ENCODE measurements around the gene LMO7. TPM values are rescaled to one million over a fixed set of nuclear protein-coding genes. Genes with fewer than 3 reads are reported as not detected.
"Not testable (repeated sequence)": the region's sequence is repeated elsewhere in the genome, so short reads cannot be mapped to it uniquely, and the experiment has no call there.

The LMO7 gene
- total RNA-seq, 1 experiment from 2014 or later: 11.8 TPM

DNA sequence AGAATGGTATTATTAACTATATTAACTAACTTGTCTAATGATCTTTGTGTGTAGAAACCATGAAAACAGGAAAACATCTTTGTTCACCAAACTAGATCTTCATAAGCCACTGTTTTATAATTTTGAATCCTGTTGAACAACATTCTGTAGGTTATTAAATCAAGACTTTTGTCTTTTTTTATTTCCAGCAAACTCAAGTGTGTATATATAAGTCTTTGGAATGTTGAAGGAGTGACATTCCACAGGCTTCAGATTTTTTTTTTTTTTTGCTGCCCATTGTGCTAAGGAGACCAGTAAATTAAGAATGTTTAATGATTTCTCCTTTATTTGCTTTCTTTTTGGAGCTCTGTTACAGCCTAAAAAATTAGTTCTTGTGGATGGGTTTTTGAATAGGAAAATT, 89.6 kb downstream of the LMO7 start:
- no peaks in the 10 kb centered on the region for H3K9me3 ChIP-seq (ENCODE audit: control insufficient read depth, insufficient read depth, low read depth, low read length)
- H3K27ac ChIP-seq (ENCODE audit: low read length): no peak overlapping the region
- TF ChIP-seq TCF7L2 (IDR thresholded peaks at IDR 0.05; ENCODE audit: low read depth, low read length) (no peak), SIN3A (IDR thresholded peaks at IDR 0.05; ENCODE audit: borderline replicate concordance, insufficient read depth, low read depth, low read length) (no peak), POLR2AphosphoS5 (IDR thresholded peaks at IDR 0.05; ENCODE audit: low read depth, low read length) (no peak)
- TF ChIP-seq, protein P1, sequence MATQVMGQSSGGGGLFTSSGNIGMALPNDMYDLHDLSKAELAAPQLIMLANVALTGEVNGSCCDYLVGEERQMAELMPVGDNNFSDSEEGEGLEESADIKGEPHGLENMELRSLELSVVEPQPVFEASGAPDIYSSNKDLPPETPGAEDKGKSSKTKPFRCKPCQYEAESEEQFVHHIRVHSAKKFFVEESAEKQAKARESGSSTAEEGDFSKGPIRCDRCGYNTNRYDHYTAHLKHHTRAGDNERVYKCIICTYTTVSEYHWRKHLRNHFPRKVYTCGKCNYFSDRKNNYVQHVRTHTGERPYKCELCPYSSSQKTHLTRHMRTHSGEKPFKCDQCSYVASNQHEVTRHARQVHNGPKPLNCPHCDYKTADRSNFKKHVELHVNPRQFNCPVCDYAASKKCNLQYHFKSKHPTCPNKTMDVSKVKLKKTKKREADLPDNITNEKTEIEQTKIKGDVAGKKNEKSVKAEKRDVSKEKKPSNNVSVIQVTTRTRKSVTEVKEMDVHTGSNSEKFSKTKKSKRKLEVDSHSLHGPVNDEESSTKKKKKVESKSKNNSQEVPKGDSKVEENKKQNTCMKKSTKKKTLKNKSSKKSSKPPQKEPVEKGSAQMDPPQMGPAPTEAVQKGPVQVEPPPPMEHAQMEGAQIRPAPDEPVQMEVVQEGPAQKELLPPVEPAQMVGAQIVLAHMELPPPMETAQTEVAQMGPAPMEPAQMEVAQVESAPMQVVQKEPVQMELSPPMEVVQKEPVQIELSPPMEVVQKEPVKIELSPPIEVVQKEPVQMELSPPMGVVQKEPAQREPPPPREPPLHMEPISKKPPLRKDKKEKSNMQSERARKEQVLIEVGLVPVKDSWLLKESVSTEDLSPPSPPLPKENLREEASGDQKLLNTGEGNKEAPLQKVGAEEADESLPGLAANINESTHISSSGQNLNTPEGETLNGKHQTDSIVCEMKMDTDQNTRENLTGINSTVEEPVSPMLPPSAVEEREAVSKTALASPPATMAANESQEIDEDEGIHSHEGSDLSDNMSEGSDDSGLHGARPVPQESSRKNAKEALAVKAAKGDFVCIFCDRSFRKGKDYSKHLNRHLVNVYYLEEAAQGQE (IDR thresholded peaks at IDR 0.05; ENCODE audit: insufficient read depth in 1 of 2, low read depth in 2 of 2, low read length in 1 of 2): no peak
- TF ChIP-seq, protein P2, sequence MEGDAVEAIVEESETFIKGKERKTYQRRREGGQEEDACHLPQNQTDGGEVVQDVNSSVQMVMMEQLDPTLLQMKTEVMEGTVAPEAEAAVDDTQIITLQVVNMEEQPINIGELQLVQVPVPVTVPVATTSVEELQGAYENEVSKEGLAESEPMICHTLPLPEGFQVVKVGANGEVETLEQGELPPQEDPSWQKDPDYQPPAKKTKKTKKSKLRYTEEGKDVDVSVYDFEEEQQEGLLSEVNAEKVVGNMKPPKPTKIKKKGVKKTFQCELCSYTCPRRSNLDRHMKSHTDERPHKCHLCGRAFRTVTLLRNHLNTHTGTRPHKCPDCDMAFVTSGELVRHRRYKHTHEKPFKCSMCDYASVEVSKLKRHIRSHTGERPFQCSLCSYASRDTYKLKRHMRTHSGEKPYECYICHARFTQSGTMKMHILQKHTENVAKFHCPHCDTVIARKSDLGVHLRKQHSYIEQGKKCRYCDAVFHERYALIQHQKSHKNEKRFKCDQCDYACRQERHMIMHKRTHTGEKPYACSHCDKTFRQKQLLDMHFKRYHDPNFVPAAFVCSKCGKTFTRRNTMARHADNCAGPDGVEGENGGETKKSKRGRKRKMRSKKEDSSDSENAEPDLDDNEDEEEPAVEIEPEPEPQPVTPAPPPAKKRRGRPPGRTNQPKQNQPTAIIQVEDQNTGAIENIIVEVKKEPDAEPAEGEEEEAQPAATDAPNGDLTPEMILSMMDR (IDR thresholded peaks at IDR 0.05): no peak
- DNase-seq (ENCODE audit: low read depth, low spot score) (no peak), ATAC-seq (no peak)
- intact Hi-C loops (cut with micrococcal nuclease; ENCODE audit: unreplicated experiment): no loop called here
- ChIA-PET CTCF (no interaction called here), POLR2A (no interaction called here)
- in situ Hi-C loops (cut with HindIII; ENCODE audit: low pct_unique_long_range_greater_than_20kb, low sequenced_read_pairs): no loop called here
- H3K36me3 ChIP-seq (ENCODE audit: control insufficient read depth, insufficient read depth, low read length): no peaks in the 10 kb centered on the region
- BruUV-seq (replicated peaks): no TSS peak
- no peak overlapping the region for H3K4me3 ChIP-seq (ENCODE audit: low read depth in 2 of 2, low read length in 2 of 2)
- no peaks in the 10 kb centered on the region for H3K27me3 ChIP-seq (ENCODE audit: control insufficient read depth, insufficient read depth, low read length)
- H3K4me1 ChIP-seq (ENCODE audit: control insufficient read depth, insufficient read depth, low read length): no peaks in the 10 kb centered on the region

DNA sequence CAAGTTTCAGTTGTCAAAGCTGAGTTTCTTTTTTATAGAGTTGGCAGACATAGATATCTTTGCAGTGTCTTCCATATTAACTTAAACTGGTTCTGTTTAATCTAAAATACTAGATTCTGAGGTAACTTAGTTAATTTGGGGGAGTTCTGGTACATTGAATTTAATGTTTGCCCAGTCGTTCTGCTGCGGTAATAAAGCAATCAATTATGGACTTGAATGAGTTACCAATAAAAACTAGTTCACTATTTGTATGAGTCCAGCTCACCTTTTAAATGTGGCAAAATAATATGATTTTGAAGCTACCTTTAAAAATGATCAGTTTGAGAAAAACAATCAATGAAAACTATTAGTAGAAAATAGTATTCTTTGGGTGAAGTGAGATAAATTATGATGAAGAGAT, 90.2 kb downstream of the LMO7 start:
- ATAC-seq: no peak
- H3K27me3 ChIP-seq (ENCODE audit: control insufficient read depth, insufficient read depth, low read length): no peaks in the 10 kb centered on the region

DNA sequence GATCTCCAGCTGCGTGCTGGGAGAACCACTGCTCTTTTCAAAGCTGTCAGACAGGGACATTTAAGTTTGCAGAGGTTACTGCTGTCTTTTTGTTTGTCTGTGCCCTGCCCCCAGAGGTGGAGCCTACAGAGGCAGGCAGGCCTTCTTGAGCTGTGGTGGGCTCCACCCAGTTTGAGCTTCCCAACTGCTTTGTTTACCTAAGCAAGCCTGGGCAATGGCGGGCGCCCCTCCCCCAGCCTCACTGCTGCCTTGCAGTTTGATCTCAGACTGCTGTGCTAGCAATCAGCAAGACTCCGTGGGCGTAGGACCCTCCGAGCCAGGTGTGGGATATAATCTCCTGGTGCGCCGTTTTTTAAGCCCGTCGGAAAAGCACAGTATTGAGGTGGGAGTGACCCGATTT, 97.0 kb downstream of the LMO7 start:
- H3K27me3 ChIP-seq (ENCODE audit: control insufficient read depth, insufficient read depth, low read length); H3K27ac ChIP-seq (ENCODE audit: low read length); DNase-seq (ENCODE audit: low read depth, low spot score); H3K9me3 ChIP-seq (ENCODE audit: control insufficient read depth, insufficient read depth, low read depth, low read length); H3K36me3 ChIP-seq (ENCODE audit: control insufficient read depth, insufficient read depth, low read length); in situ Hi-C loops (cut with HindIII; ENCODE audit: low pct_unique_long_range_greater_than_20kb, low sequenced_read_pairs); CTCF ChIA-PET; ATAC-seq; H3K4me3 ChIP-seq (ENCODE audit: low read depth in 2 of 2, low read length in 2 of 2); H3K4me1 ChIP-seq (ENCODE audit: control insufficient read depth, insufficient read depth, low read length); BruUV-seq (replicated peaks); intact Hi-C loops (cut with micrococcal nuclease; ENCODE audit: unreplicated experiment); POLR2A ChIA-PET: not testable (repeated sequence)

More for the DNA sequence above, 90.2 kb downstream of the LMO7 start:
- Histone ChIP-seq H3K36me3 (ENCODE audit: control insufficient read depth, insufficient read depth, low read length) (no peaks in the 10 kb centered on the region), H3K4me3 (ENCODE audit: low read depth in 2 of 2, low read length in 2 of 2) (no peak overlapping the region), H3K9me3 (ENCODE audit: control insufficient read depth, insufficient read depth, low read depth, low read length) (no peaks in the 10 kb centered on the region), H3K27ac (ENCODE audit: low read length) (no peak overlapping the region), H3K4me1 (ENCODE audit: control insufficient read depth, insufficient read depth, low read length) (no peaks in the 10 kb centered on the region)
- CTCF ChIA-PET: no interaction called here
- intact Hi-C loops (cut with micrococcal nuclease; ENCODE audit: unreplicated experiment): no loop called here
- TF ChIP-seq POLR2AphosphoS5 (IDR thresholded peaks at IDR 0.05; ENCODE audit: low read depth, low read length) (no peak), TCF7L2 (IDR thresholded peaks at IDR 0.05; ENCODE audit: low read depth, low read length) (no peak), SIN3A (IDR thresholded peaks at IDR 0.05; ENCODE audit: borderline replicate concordance, insufficient read depth, low read depth, low read length) (no peak)
- TF ChIP-seq, protein P1 (IDR thresholded peaks at IDR 0.05; ENCODE audit: insufficient read depth in 1 of 2, low read depth in 2 of 2, low read length in 1 of 2): no peak
- TF ChIP-seq, protein P2 (IDR thresholded peaks at IDR 0.05): no peak
- in situ Hi-C loops (cut with HindIII; ENCODE audit: low pct_unique_long_range_greater_than_20kb, low sequenced_read_pairs): no loop called here
- POLR2A ChIA-PET: no interaction called here
- DNase-seq (ENCODE audit: low read depth, low spot score): no peak
- no TSS peak for BruUV-seq (replicated peaks)

Data from Panc1 (cell line).